ENCODE measurements around the gene RRP7A. TPM values are rescaled to one million over a fixed set of nuclear protein-coding genes. Genes with fewer than 3 reads are reported as not detected.
"Not testable (repeated sequence)": the region's sequence is repeated elsewhere in the genome, so short reads cannot be mapped to it uniquely, and the experiment has no call there.

The RRP7A gene
- total RNA-seq, 1 donor from 2014 or later, result 27.3 TPM

DNA sequence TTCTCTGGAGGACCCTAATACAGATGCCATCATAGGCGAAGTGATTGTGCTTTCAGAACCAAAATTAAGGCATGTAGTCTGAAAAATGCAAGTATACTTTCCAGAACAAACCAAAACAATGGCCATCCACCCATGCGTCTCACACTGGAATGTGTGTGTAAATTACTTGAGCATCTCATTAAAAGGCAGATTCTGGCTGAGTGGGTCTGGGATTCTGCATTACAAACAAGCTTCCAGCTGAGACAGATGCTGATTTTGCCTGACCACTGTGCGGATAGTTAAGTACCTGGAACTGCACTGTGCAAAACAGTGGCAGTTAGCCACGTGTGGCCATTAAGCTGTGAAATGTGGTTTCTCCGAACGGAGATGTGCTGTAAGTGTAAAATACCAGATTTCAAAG is 26.2 kb downstream of the RRP7A start:
- ATAC-seq, result no peak

DNA sequence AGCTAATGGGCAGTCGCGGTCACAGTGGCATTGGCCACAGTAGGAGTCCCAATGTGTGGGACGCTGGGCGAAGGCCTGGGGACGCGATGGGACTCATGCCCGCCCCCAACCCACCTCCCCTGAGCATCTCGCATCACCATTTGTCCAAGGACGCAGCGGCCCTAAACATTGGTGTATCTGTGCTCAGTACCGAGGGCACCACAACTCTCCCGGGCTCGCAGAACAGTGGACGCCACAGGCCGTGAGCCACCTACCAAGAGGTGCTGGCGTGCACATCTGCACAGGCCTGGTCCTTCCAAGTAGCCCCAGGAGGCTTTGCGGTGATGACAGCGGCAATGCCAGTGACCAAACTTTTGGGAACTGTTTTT is 27.3 kb downstream of the RRP7A start:
- no peak for ATAC-seq

DNA sequence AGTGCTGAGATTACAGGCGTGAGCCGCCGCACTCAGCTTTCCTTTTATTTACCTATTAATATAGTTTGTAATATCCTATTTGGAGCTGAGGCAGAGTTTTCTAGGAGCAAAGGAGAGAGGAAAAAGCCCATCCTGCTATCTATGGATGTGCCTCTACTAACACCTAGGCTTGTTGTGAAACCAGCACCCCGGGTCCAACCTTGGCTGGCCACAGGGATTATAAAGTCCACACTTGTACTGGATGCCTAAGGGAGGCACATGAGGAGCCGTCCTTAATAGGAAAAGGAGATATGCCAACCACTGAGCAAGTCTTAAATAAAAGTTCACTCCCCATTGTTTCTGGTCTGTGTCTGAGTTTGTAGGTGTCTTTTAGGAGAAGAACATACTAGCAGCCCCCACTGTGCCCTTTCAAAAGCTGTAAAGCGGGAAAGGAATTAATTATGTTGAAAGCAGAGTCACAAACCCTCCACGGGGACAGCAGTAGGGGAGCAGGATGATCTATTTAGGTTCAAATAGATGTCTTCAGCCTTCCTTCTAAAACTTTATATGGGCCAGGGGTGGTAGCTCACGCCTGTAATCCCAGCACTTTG is 29.3 kb downstream of the RRP7A start:
- no peak for ATAC-seq

DNA sequence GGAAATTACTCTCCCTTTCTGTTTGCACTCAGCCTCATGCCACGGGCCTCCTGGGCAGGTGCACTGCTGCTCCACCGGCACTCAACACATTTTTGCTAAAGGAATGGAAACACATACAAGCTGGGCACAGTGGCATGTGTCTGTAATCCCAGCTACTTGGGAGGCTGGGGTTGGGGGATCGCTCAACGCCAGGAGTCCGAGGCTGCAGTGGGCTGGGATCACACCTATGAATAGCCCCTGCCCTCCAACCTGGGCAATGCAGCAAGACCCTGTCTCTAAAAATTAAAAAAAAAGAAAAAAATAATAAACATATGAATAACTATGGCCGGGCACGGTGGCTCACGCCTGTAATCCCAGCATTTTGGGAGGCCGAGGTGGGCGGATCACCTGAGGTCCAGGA is 30.6 kb downstream of the RRP7A start:
- no peak for ATAC-seq

DNA sequence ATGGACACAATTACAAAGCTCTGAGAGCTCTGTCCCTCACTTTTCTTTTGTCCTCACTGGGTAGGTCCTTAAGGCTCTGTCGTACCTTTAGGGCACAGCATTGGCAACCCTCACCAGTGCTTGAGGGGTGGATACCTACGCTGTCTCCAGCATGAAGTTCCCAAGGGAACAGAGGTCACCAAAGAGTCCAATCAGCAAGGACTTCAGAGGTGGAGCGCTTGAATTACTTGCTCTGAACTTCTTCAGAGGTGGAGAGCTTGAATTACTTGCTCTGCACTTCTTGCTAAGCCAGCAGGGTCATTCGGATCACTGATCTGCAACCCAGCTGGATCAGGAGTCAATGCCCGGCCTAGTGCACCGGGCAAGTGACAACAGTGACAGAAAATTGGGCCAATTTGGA is 35.1 kb downstream of the RRP7A start:
- peak; percentile 77 for ATAC-seq

DNA sequence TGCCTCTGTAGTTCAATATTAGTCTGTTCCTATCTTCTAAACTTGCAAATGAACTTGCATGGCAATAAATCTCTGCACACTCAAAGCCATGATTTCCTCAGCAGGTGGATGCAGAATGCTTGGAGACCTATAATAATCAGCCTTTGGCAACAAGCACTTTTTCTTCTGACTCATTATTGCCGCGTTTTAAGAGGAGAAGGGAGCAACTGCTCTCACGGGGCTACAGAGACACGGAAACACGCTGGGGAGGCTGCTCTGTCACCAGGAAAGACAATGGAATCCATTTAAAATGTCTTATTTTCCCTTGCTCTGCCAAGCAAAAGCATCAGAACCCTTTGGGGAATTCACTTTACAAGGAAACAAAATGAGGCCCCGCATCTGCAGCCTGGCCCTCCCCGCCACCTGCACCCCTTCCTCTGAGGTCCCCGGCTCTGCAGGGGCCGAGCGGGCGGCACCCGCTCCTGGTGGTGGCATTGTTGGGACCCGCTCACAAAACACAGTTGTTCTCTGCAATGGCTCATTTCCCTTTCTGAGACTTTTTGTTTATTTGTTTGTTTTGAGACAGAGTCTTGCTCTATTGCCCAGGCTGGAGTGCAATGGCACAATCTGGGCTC is 35.9 kb downstream of the RRP7A start:
- ATAC-seq, result not testable (repeated sequence)

DNA sequence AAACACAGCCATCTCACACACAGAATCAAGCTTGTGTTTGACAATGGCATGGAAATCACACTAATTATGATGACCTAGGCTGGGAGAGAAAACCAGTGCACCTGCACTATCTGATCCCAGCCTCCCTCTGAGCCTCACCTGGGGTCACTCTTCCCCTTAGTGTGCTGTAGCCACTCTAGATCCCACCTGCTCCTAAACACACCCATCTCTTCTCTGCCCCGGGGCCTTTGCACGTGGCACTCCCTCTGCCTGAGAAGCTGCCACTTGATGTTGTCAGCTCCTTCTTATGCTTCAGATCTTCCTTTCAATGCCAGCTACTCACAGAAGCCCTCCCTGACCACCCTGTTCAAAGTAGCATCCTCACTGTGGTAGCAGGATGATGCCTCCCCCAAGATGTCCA is 44.5 kb downstream of the RRP7A start:
- ATAC-seq, result no peak

DNA sequence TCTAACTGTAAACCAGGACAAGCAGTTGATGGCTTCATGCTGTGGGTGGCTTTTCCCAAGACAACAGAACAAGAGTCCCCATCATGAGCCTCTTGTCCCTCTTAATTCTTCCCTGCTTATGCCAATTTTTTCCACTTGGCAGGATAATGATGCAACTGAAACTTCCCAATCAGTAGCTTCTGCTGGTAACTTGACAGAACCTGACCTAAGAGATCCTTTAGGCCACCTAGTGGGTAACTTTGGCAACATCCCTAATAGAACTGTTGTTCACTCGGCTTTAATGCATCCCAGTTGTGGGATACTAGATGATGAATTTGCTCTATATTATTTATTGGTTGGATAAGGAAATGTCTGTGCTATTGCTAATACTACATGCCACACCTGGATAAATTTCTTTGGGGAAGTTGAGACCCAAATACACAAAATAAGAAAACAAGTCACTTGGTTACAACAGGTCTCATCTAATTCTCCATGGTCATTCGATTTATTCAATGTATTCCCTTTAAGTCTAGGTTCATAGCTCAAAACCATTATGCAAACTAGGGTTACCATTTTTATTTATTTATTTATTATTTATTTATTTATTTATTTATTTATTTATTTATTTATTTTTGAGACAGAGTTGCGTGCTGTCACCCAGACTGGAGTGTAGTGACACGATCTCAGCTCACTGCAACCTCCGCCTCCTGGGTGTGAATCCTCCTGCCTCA is 46.0 kb downstream of the RRP7A start:
- ATAC-seq, result peak; percentile 68

DNA sequence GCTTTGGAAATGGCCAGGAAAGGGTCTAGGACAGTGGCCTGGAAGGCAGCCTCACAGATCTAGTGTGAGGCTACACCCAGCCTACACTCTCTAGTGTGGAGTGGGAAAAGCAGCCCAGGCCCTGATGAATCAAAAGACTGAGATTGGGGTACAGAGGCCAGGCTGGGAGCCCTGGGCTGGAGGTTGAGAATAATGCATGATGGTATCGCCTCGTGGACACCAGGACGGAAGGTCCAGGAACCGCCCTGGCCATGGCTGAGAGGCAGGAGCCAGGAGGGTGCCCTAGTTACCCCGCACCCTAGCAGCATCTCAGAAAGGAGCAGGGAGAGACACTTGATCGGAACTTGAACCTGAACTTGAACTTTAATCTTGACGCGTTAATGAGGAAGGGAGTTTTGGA is 46.9 kb downstream of the RRP7A start:
- peak; percentile 19 for ATAC-seq

DNA sequence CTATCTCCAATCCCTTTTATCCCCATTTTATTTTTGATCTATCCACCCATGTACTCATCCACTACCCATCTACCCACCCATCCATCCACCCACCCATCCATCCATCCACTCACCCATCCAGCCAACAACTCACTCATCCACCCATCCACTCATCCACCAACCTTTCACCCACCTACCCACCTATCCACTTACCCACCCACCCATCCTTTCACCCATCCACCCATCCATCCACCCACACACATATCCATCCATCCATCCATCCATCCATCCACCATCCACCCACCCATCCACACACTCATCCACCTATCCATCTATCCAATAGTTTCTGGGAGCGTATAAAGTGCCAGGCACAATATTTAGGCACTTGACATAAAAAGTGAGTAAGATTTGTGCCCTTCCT is 48.2 kb downstream of the RRP7A start:
- no peak for ATAC-seq

DNA sequence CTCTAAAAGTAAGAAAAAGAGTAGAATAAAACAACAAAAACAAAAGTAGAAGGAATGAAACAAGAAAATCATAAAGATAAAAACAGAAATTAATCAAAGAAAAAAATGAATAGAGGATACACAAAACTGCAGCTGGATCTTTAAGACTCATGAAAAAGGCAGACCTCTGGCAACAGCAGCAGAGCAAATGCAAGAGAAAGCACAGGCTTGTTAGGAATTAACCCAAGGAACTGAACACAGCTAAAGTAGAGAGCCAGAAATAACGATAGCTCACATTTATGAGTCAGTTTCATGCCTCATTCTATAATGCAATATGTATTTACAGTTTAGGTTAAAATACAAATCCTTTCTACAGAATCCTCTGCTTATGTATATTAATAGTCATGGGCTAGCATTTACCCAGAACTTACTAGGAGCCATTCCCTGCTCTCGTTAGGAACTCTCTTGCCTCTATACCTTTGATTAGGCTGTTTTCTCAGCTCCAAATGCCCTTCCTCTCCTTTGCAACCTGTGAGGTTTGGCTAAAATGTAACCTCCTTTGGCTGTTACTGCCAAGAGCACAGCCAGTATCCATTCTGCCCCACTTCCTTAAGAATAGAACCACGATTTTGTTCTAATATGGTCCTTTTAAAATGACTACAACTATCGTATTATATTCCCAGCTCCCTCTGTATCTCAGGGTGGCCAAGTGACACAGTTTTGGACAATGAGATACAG is 49.1 kb downstream of the RRP7A start:
- ATAC-seq, result no peak

DNA sequence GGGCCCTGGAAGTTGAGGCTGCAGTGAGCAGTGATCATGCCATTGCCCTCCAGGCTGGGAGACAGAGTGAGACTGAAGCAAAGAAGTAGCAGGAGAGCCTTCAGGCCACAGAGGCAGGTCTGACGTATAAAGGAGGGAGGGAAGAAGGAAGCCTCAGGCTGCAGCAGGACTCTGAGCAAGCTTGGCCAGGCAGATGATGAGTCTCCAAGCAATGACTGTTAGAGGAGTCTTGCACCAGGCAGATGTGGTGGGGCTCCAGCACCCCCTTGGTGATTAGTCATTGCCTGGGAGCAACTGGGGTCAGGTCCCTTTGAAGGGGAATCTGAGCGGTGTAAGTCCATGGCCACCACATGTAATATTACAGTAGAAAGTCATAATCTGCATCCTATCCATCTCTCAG is 50.8 kb downstream of the RRP7A start:
- no peak for ATAC-seq

DNA sequence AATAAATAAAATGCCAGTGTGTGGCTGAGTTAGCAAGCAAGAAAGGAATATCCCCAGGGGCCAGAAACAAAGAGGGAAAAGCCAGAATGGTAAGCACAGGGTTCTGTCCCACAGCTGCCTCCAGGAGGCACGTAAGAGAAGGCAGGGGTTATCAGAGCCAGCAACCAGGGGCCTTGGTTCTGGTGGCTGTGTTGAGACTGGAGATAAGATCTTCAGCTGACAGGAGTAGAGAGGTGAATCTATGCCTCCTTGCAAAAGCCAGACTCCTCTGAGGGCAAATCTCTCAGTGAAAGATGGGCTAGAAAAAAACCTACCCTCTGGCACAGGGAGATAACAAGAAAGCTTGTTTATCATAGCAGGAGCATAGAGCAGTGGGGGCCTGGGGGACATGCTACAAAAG is 57.6 kb downstream of the RRP7A start:
- ATAC-seq, result no peak

DNA sequence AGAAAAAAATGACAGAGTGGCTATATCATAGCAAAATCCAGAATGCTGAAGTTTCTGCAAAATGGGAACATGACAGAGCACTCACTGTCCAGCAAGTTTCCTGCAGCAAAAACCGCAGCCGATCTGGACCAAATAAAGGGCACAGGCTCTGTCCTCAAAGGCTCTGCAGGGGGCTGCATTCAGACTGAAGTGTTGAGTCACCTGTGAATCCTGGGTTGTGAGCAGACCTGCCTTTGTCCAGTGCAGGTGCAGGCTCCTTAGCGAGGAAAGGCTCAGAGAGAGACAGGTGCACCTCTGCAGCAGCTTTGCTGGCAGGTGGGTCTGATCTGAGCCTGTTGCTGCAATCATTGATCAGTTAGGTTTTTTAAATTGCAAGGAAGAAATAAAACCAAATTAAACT is 58.1 kb downstream of the RRP7A start:
- ATAC-seq, result no peak

Other genes with a start within 250 kb of the RRP7A start
- 40.7 TPM for gene TCF20, start 249.1 kb downstream of the RRP7A start, total RNA-seq
- 0.88 TPM for gene NFAM1, start 87.4 kb downstream of the RRP7A start, total RNA-seq
- gene SERHL2, start 34.2 kb upstream of the RRP7A start, total RNA-seq, result 2.8 TPM
- gene POLDIP3, start 95.1 kb upstream of the RRP7A start, total RNA-seq, result 43.9 TPM
- 0.68 TPM for gene ATP5MGL, start 120.8 kb upstream of the RRP7A start, total RNA-seq
- gene CYB5R3, start 129.6 kb upstream of the RRP7A start, total RNA-seq, result 101 TPM
- 14.3 TPM for gene A4GALT, start 201.1 kb upstream of the RRP7A start, total RNA-seq